Nucleus accumbens (tissue), 56 donors: ENCODE results near the gene ZNF518B.

ENCODE experiments used
- DNase-seq, 56 donors: peaks; one replicate each; lab custom pipeline; 2025; lab: John Stamatoyannopoulos, UW

ZNF518B gene

DNA sequence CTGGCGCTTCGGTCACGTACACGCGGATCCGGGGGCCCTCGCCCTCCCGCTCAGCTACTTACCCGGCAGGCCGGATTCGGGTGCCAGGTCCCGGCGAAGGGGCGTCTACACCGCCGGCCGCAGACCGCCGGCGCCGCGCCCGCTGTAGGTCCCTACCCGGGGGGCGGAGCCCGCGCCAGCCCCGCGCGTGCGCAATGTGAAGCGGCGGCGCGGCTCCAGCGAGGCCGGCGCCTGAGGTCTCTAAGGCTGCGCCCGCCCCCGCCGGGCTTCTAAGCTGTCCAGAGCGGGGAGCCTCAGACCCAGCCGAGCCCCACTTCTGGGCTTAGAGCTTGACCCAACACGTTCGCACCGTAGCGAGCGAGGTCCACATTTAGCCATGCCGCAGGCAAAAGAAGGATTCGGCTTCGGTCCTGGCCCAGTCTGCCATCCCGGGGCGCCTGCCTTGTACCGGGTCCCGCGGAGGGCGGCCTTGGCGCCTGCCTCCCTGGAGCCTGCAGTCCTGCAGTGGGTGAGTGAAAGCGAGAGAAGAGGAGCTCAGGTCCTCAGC is at the start of gene ZNF518B:
Gene ZNF518B, minus strand, starts transcription at position 172 of the 547 bp plus-strand sequence. CDS start 11,098 bp downstream, outside the sequence.
- peak in 37 of 56 donors; percentile 3 to 67 (median 24) for DNase-seq

DNA sequence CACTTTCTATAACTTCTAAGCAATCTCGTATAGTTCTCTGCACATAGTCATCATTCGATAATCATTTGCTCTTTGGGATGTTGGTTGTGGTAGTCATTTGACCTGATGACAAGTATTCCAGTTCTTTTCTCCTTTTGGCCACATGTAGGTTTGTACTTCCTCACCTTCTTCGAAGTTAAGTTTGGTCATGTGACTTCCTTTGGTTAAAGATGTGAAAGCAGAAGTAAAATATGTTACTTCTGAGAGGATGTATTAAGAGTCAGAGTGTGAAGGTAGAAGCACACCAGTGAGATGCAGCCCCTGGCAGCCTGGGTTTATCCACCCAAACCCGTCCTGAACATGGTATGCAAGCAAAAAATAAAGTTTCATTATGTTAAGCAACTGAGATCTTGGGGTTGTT is 48.9 kb upstream of the ZNF518B start:
- no peak for DNase-seq

DNA sequence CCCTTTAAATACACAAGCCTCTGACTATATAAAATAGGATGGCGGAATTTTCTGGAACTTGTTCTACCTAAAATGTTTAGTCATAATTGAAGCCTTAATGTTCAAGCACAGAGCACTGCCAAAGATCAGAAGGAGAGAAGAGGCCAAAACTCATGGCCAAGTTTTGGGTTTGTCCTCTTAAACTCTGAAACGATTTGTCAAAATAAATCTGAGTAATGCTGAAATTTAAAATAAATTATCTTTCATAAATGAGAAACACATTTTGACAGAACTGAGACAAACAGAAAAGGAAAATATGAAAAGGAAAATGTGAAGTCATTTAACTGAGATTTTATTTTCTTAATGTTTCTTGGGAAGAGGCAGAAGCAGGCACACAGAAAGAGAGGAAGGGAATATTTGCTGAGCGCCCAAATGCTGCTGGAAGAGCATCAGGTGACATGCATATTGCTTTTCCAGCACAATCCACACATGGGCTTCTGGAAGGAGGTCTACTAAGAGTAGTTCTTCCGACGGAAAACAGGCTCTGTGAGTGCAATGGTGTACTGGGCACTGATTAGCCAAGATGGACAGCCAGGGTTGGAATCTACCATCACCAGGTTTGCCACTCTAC is 47.4 kb upstream of the ZNF518B start:
- no peak for DNase-seq

GRCh38 chr4:10502717-10503116 is 45.5 kb upstream of the ZNF518B start:
- no peak for DNase-seq

GRCh38 chr4:10500776-10501175 is 43.5 kb upstream of the ZNF518B start:
- DNase-seq, result no peak

GRCh38 chr4:10496200-10496599 is 39.0 kb upstream of the ZNF518B start:
- no peak for DNase-seq

GRCh38 chr4:10495651-10496050 is 38.4 kb upstream of the ZNF518B start:
- no peak for DNase-seq

- no peak for DNase-seq
Observed at GRCh38 chr4:10492464-10492863, 35.2 kb upstream of the ZNF518B start.

GRCh38 chr4:10491401-10491800 is 34.2 kb upstream of the ZNF518B start:
- no peak for DNase-seq

DNA sequence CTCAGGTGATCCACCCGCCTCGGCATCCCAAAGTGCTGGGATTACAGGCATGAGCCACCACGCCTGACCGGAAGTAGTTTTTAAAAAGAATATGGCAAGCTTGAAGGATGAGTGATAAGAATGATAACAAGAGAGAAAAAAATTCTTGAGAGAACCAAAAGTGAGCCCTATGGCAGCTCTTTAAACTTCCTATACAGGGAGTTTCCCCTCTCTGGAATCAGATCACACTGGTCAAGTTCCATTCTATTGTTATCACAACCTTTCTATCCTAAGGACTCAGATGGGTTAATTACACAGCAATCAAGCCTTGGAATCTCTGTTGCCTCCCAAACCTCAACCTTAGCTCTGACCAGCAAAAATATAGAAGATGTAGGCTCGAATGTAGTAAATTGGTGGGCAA is 33.8 kb upstream of the ZNF518B start:
- no peak for DNase-seq

DNA sequence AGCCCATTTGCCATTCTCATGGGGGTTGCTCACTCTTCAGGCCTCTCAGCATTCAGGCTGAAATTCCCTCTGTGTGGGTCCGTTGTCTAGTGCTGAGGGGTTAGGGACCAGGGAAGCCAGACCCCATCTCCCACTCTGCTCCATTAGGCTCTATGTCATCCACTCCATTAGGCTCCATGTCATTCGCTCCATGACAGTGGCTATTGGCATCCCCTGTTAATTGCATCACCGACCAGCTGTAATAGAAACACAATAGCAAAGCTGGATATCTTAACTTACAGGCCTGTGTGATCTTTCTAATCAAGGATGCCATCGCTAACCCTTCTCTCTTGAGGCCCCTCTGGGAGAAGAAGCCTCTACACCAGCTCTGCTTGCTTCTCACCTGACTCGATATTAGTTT is 25.7 kb upstream of the ZNF518B start:
- no peak for DNase-seq

GRCh38 chr4:10480616-10481015 is 23.4 kb upstream of the ZNF518B start:
- no peak for DNase-seq

- DNase-seq, result no peak
Observed at GRCh38 chr4:10478621-10479020, 21.4 kb upstream of the ZNF518B start.

DNA sequence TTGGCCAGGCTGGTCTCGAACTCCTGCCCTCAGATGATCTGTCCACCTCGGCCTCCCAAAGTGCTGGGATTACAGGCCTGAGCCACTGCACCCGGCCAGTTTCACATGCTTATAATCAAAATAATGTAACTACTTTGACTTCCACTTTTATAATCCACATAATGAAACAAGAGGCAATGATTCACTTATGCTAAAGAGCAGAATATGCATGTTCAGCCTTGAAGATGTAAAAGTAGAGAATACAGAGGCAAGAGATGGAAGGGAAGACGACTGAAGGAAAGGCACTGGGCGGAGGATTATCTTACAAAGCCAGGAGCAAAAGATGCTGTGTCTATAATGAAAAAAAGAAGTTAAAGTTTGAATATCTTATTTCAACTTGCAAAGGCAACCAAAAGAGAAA is 13.3 kb upstream of the ZNF518B start:
- DNase-seq, result no peak

DNA sequence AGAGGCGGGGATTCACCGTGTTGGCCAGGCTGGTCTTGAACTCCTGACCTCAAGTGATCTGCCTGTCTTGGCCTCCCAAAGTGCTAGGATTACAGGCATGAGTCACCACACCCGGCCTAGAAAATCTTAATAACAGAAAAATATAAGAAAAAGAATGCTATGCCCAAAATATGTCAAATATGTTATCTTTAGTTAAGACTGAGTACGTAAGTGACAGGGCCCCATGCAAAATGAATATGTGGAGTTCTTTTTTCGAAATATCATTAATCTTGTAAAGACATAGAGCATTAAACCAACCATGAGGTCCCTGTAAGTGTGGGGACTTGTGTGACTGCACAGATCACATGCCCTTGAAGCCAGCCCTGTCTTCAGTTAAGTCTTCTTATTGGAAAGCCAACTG is 8.9 kb upstream of the ZNF518B start:
- DNase-seq, result no peak

- DNase-seq, result no peak
Observed at GRCh38 chr4:10462876-10463275, 5.7 kb upstream of the ZNF518B start.

GRCh38 chr4:10461850-10462400 is 4.7 kb upstream of the ZNF518B start:
- no peak for DNase-seq

DNA sequence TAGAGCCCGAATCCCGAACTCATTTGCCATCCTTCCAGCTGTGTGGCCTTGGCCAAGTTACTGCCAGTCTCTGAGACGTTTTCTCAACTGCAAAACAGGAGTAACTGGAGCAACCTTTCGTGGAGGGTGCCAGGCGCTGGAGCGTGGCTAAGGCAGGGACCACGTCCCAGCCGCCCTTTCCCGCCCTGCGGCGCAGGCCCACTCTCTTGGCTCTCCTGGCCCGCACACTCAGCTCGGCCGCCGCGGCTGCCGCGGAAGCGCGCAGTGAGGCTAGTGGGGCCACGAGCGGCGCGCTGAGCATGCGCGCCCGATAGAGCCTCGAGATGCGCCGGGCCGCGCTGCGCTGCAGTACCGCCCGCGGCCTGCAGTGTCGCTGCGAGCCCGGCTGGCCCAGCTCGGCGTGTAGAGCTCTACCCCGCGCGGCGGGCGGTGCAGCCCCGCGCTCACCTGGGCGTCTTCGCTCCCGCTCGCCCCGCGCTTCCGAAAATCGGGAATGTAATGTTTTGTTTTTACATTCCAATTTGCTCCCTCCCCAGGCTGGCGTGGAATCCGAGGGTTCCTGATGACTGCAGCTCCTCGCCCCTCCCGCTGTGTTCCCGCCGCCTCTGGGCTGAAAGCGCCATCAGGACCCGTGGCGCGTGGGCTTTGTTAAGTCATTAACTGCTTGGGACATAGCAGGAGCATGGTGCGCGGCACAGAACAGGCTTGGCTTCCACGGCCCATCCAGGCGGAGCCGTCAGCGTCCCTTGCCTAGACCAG is 4.0 kb upstream of the ZNF518B start:
- peak in 10 of 56 donors; percentile 2 to 36 (median 8) for DNase-seq

GRCh38 chr4:10460313-10461047 is 3.3 kb upstream of the ZNF518B start:
- no peak for DNase-seq

DNA sequence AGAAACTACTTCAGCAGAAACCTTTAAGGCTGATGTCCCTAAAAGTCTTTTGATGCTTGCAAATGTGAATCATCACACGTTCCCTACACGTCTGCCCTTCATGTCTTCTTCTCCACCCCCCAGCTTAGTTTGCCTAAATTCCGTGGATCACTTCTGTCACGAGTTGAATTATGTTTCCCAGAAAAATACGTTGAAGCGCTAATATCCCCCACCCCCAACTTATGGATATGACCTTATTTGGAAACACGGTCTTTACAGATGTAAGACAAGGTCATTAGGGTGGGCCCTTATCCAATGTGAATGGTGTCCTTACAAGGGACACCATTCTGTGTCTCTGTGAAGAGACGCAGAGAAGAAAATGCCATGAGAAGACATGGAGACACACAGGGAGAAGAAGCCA is 2.1 kb upstream of the ZNF518B start:
- no peak for DNase-seq

- DNase-seq, result no peak
Observed at GRCh38 chr4:10458177-10458576, 951 bp upstream of the ZNF518B start.
